H9 (cell line): Measurements from ENCODE around the gene EFCAB6. TPM values are rescaled to one million over a fixed set of nuclear protein-coding genes. Genes with fewer than 3 reads are reported as not detected.

Experiments
- DNase-seq: peaks from one replicate; pipeline ENCODE4 v3.0.0-alpha.2; 2017
- H2AFZ ChIP-seq: one replicate; pipeline ENCODE4 v1.6.1; 2013; ENCODE audit warnings: mild to moderate bottlenecking, low read length, control low read depth, moderate library complexity
- H2AK5ac ChIP-seq: 2 replicates; pipeline ENCODE4 v1.6.1; 2013; ENCODE audit warnings: low read length, control low read depth, mixed read lengths; ENCODE audit not compliant: insufficient read length
- H2BK120ac ChIP-seq: one replicate; pipeline ENCODE4 v1.6.1; 2013; ENCODE audit warnings: low read depth, mild to moderate bottlenecking, low read length, control low read depth, inconsistent platforms; ENCODE audit not compliant: poor library complexity, severe bottlenecking
- H2BK12ac ChIP-seq: 2 replicates; pipeline ENCODE4 v1.6.1; 2013; ENCODE audit warnings: low read length, control low read depth, mixed read lengths, low read depth; ENCODE audit not compliant: insufficient read length
- H2BK15ac ChIP-seq: 2 replicates; pipeline ENCODE4 v1.6.1; 2013; ENCODE audit warnings: low read depth, low read length, control low read depth
- H2BK20ac ChIP-seq: one replicate; pipeline ENCODE4 v1.6.1; 2013; ENCODE audit warnings: low read depth, mild to moderate bottlenecking, low read length, control low read depth, inconsistent platforms; ENCODE audit not compliant: poor library complexity, severe bottlenecking
- H2BK5ac ChIP-seq: 2 replicates; pipeline ENCODE4 v1.6.1; 2013; ENCODE audit warnings: low read length, control low read depth, mixed read lengths; ENCODE audit not compliant: insufficient read length
- H3K14ac ChIP-seq: 2 replicates; pipeline ENCODE4 v1.6.1; 2013; ENCODE audit warnings: low read length, control low read depth; ENCODE audit not compliant: insufficient read depth
- H3K18ac ChIP-seq: 2 replicates; pipeline ENCODE4 v1.6.1; 2013; ENCODE audit warnings: low read depth, mild to moderate bottlenecking, mixed read lengths, low read length, control low read depth; ENCODE audit not compliant: insufficient read length
- H3K23ac ChIP-seq: 2 replicates; pipeline ENCODE4 v1.6.1; 2013; ENCODE audit warnings: low read length, control low read depth, mixed read lengths, low read depth; ENCODE audit not compliant: insufficient read length
- H3K23me2 ChIP-seq: 2 replicates; pipeline ENCODE4 v1.6.1; 2013; ENCODE audit warnings: low read depth, mild to moderate bottlenecking, mixed read lengths, low read length, control low read depth; ENCODE audit not compliant: insufficient read length, poor library complexity, severe bottlenecking
- H3K27ac ChIP-seq: 2 replicates; pipeline ENCODE4 v1.5.1; 2013; ENCODE audit warnings: low read length, control low read depth, mixed read lengths, low read depth; ENCODE audit not compliant: insufficient read length
- H3K27me3 ChIP-seq: 2 replicates; pipeline ENCODE4 v1.6.1; 2013; ENCODE audit warnings: low read length, control low read depth, inconsistent platforms; ENCODE audit not compliant: insufficient read depth
- H3K4ac ChIP-seq: 2 replicates; pipeline ENCODE4 v1.6.1; 2013; ENCODE audit warnings: low read depth, mild to moderate bottlenecking, control low read depth, inconsistent platforms, low read length, moderate library complexity
- H3K4me1 ChIP-seq: 2 replicates; pipeline ENCODE4 v1.6.1; 2013; ENCODE audit warnings: low read length, control low read depth, inconsistent platforms; ENCODE audit not compliant: insufficient read depth
- H3K4me2 ChIP-seq: 2 replicates; pipeline ENCODE4 v1.6.1; 2013; ENCODE audit warnings: low read length, control low read depth, mixed read lengths; ENCODE audit not compliant: insufficient read length, insufficient read depth
- H3K56ac ChIP-seq: 2 replicates; pipeline ENCODE4 v1.6.1; 2013; ENCODE audit warnings: low read depth, mild to moderate bottlenecking, mixed read lengths, low read length, control low read depth; ENCODE audit not compliant: insufficient read length
- H3K79me1 ChIP-seq: 2 replicates; pipeline ENCODE4 v1.6.1; 2013; ENCODE audit warnings: low read depth, mild to moderate bottlenecking, moderate library complexity, low read length, control low read depth, inconsistent platforms; ENCODE audit not compliant: insufficient read depth, poor library complexity, severe bottlenecking
- H3K79me2 ChIP-seq: 2 replicates; pipeline ENCODE4 v1.6.1; 2013; ENCODE audit warnings: low read length, control low read depth, inconsistent platforms; ENCODE audit not compliant: insufficient read depth
- H3K9ac ChIP-seq: 2 replicates; pipeline ENCODE4 v1.6.1; 2013; ENCODE audit warnings: low read length, control low read depth, mixed read lengths; ENCODE audit not compliant: insufficient read length; ENCODE audit errors: extremely low read depth
- H3K9me3 ChIP-seq: one replicate; pipeline ENCODE4 v1.6.1; 2013; ENCODE audit warnings: low read depth, low read length, inconsistent platforms; ENCODE audit not compliant: control insufficient read depth
- H3T11ph ChIP-seq: one replicate; pipeline ENCODE4 v1.6.1; 2013; ENCODE audit warnings: mild to moderate bottlenecking, low read length, control low read depth, inconsistent platforms
- H4K20me1 ChIP-seq: one replicate; pipeline ENCODE4 v1.6.1; 2013; ENCODE audit not compliant: control insufficient read depth, insufficient read length, insufficient read depth
- H4K5ac ChIP-seq: 2 replicates; pipeline ENCODE4 v1.6.1; 2013; ENCODE audit warnings: low read depth, mild to moderate bottlenecking, mixed read lengths, low read length, control low read depth; ENCODE audit not compliant: insufficient read length
- H4K8ac ChIP-seq: replicated peaks from 2 replicates; pipeline ENCODE4 v1.6.1; 2013; ENCODE audit warnings: low read length, control low read depth, mixed read lengths, low read depth; ENCODE audit not compliant: insufficient read length
- H4K91ac ChIP-seq: 2 replicates; pipeline ENCODE4 v1.6.1; 2013; ENCODE audit warnings: low read depth, mild to moderate bottlenecking, moderate library complexity, mixed read lengths, low read length, control low read depth; ENCODE audit not compliant: insufficient read length
- H3K27ac Mint-ChIP-seq, 3 experiments: 2 replicates in 2 of 3; 3 replicates in 1 of 3; pipeline ENCODE4 v1.8.0; 2020 to 2021; ENCODE audit warnings: mixed read lengths in 3 of 3, mild to moderate bottlenecking in 1 of 3, moderate library complexity in 1 of 3
- H3K27me3 Mint-ChIP-seq: 2 replicates; pipeline ENCODE4 v1.8.0; 2021; ENCODE audit warnings: low read depth, mild to moderate bottlenecking, moderate library complexity, mixed read lengths
- H3K36me3 Mint-ChIP-seq, 3 experiments: 2 replicates in 2 of 3; 3 replicates in 1 of 3; pipeline ENCODE4 v1.8.0; 2020 to 2021; ENCODE audit warnings: low read depth in 3 of 3, mixed read lengths in 3 of 3; ENCODE audit not compliant: insufficient read depth in 1 of 3
- H3K4me1 Mint-ChIP-seq, 2 experiments: 2 replicates each; pipeline ENCODE4 v1.8.0; 2020; ENCODE audit warnings: mixed read lengths in 2 of 2
- H3K4me3 Mint-ChIP-seq, 2 experiments: 2 replicates in 1 of 2; 3 replicates in 1 of 2; pipeline ENCODE4 v1.8.0; 2020 to 2021; ENCODE audit warnings: mild to moderate bottlenecking in 2 of 2, mixed read lengths in 2 of 2, moderate library complexity in 1 of 2
- H3K9me3 Mint-ChIP-seq, 2 experiments: 2 replicates in 1 of 2; 3 replicates in 1 of 2; pipeline ENCODE4 v1.8.0; 2020; ENCODE audit warnings: mild to moderate bottlenecking in 2 of 2, mixed read lengths in 2 of 2, moderate library complexity in 1 of 2
- CTCF ChIP-seq: fragments of 200-600 bp; sonication (generic); conservative IDR thresholded peaks from 3 replicates; pipeline ENCODE4 v1.8.0; 2021; ENCODE audit warnings: antibody characterized with exemption, mild to moderate bottlenecking
- WGBS: extraction: QIAGEN DNeasy Blood & Tissue Kit; methylation state at CpG from one replicate; pipeline ENCODE4 v1.1.7; 2013; ENCODE audit warnings: missing lambda C conversion rate, low lambda C conversion rate, mixed read lengths; ENCODE audit not compliant: insufficient read length; ENCODE audit errors: extremely low coverage; 5-methylcytosine and 5-hydroxymethylcytosine counted together
- total RNA-seq: library from RNA; stranded (reverse); gene quantifications from 2 replicates; pipeline ENCODE4 v1.2.1, GENCODE V29; 2021

EFCAB6 gene
- total RNA-seq, 1 experiment from 2014 or later = 0.31 TPM

DNA sequence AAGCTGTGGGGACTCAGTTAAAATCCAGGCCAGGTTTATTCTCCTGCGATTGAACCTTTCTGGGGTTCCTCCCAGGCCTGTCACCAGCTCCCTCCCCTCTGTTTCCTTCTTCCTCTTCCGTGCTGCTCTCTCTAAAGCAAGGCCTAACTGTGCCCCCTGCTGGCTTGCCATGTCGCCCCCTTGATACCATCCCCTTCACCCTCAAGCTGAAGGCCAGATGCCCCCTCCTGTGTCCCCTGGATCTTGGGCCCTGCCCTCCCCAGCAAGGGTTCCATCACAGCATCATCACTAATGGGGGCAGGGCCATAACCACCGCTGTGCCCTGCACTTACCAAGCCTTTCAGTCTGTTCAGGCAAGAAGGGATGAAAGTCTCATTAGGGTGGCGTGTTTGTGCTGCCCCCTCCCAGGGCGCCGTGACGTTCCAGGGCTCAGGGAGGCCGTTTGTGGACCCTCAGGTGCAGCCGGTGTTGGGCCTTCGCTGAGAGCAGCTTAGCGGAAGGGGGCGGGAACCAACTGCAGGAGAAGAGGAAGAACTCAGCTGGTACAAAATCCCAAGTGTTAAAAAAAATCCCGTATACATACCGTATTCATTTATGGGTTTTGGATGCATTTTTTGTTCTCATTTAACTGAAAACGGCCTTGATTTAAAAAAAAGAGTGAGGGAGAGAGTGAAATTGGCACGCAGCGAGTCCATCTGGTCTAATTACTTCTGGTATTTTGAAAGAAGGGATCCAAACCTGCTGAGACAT lies 330.4 kb downstream of the EFCAB6 start:
- Histone ChIP-seq H4K20me1 (no peaks in the 10 kb centered on the region), H3K4me1 (no peaks in the 10 kb centered on the region), H3K4me2 (peak overlapping the region; percentile 12), H3K23me2 (no peaks in the 10 kb centered on the region), H3K23ac (no peak overlapping the region), H3K27me3 (no peaks in the 10 kb centered on the region), H3K14ac (no peak overlapping the region), H3K4ac (no peak overlapping the region), H3K79me2 (no peaks in the 10 kb centered on the region), H3K27ac (no peak overlapping the region), H3K9ac (no peak overlapping the region), H3K18ac (no peak overlapping the region), H3K56ac (no peak overlapping the region), H2BK20ac (no peak overlapping the region), H4K91ac (no peak overlapping the region), H2BK120ac (no peak overlapping the region), H2BK5ac (no peak overlapping the region), H4K5ac (no peak overlapping the region), H3K9me3 (no peaks in the 10 kb centered on the region), H4K8ac (no peak overlapping the region), H2AFZ (no peak overlapping the region), H2BK12ac (no peak overlapping the region), H2BK15ac (no peak overlapping the region), H3K79me1 (no peaks in the 10 kb centered on the region), H2AK5ac (no peak overlapping the region), H3T11ph (no peak overlapping the region)
- Mint-ChIP-seq H3K4me1 (peaks cover 11 to 14% of the 10 kb centered on the region in 2 experiments), H3K4me3 (no peak overlapping the region), H3K9me3 (no peaks in the 10 kb centered on the region), H3K27me3 (peaks cover 6% of the 10 kb centered on the region), H3K27ac (no peak overlapping the region; a peak in 1 of 7 replicates), H3K36me3 (no peaks in the 10 kb centered on the region)
- no peak for DNase-seq
- no CpG with 5 or more reads among the region's 18 CpGs for WGBS
- TF ChIP-seq CTCF = 0 out of 3 replicates have a peak, but pooled peaks have one; percentile 22
